GM10248 (cell line): ENCODE results near the gene SART3.

Experiments used
- CTCF ChIA-PET: fragments of 300-600 bp; sonication (Branson Sonifier 250); formaldehyde crosslinking; extraction: SDS; loops from one replicate; lab custom pipeline; 2021; ENCODE audit warnings: antibody characterized with exemption; lab: Yijun Ruan, JAX
- POLR2A ChIA-PET: fragments of 350-650 bp; sonication (Branson Sonifier 250); formaldehyde crosslinking; extraction: SDS; loops from one replicate; lab custom pipeline; 2020; ENCODE audit warnings: antibody characterized with exemption; lab: Yijun Ruan, JAX
- DNase-seq: peaks from one replicate; pipeline ENCODE4 v3.0.0; 2012; ENCODE audit errors: extremely low spot score
- CTCF ChIP-seq: IDR thresholded peaks from 2 replicates; pipeline ENCODE4 v1.5.1; 2012; ENCODE audit warnings: mild to moderate bottlenecking, low read depth; ENCODE audit errors: extremely low read depth, missing control alignments, control extremely low read depth

SART3 gene

GRCh38 chr12:108573317-108573716 is 12.3 kb upstream of the SART3 start:
- no peak for TF ChIP-seq CTCF
- POLR2A ChIA-PET: interaction anchor here (1.0 to 3.2 kb wide), 2 partner anchors 10 to 44 kb away, joined by 4 to 16 read pairs; no protein-coding TSS in a partner anchor
- CTCF ChIA-PET: interaction anchor here (0.6 to 22.9 kb wide), 11 partner anchors 9 to 377 kb away, joined by 3 to 543 read pairs (median 6); partner anchors contain the start of genes ISCU and SART3
- no peak for DNase-seq

- CTCF ChIA-PET: interaction anchor here (0.8 to 22.9 kb wide), 15 partner anchors 8 to 379 kb away, joined by 3 to 543 read pairs (median 4); partner anchors contain the start of genes ISCU and SART3
- POLR2A ChIA-PET: interaction anchor here (3.2 kb wide), 1 partner anchor 45 kb away, joined by 16 read pairs; no protein-coding TSS in a partner anchor
- no peak for DNase-seq
- TF ChIP-seq CTCF: no peak
Observed at GRCh38 chr12:108572166-108572790, 11.3 kb upstream of the SART3 start.

- no peak for TF ChIP-seq CTCF
- no peak for DNase-seq
- ChIA-PET POLR2A (interaction anchor here (3.2 kb wide), 1 partner anchor 46 kb away, joined by 16 read pairs; no protein-coding TSS in a partner anchor), CTCF (interaction anchor here (0.9 to 22.9 kb wide), 13 partner anchors 7 to 379 kb away, joined by 3 to 543 read pairs (median 4); partner anchors contain the start of gene SELPLG)
Observed at GRCh38 chr12:108571609-108572165, 10.7 kb upstream of the SART3 start.

- TF ChIP-seq CTCF: peak; percentile 40
- CTCF ChIA-PET: interaction anchor here (1.0 to 22.9 kb wide), 11 partner anchors 9 to 233 kb away, joined by 3 to 543 read pairs (median 3); partner anchors contain the start of gene SELPLG
- POLR2A ChIA-PET: interaction anchor here (3.2 kb wide), 1 partner anchor 46 kb away, joined by 16 read pairs; no protein-coding TSS in a partner anchor
- DNase-seq: no peak
Observed at GRCh38 chr12:108570743-108571608, 10.0 kb upstream of the SART3 start.

GRCh38 chr12:108568338-108569154 is 7.6 kb upstream of the SART3 start:
- ChIA-PET CTCF (interaction anchor here (1.2 to 22.9 kb wide), 11 partner anchors 8 to 382 kb away, joined by 3 to 543 read pairs (median 6); no protein-coding TSS in a partner anchor), POLR2A (interaction anchor here (0.8 to 2.4 kb wide), 3 partner anchors 49 to 66 kb away, joined by 3 to 12 read pairs (median 4); no protein-coding TSS in a partner anchor)
- TF ChIP-seq CTCF: no peak
- peak; percentile 78 for DNase-seq
